HL-60 (cell line): ENCODE data around the gene LRP8.

Experiments
- DNase-seq, 2 experiments: peaks; one replicate each; pipeline ENCODE4 v3.0.0-alpha.2; 2010 to 2020; ENCODE audit warnings: low read depth in 1 of 2, low spot score in 1 of 2
- H3K27ac ChIP-seq: fragments of 250-450 bp; sonication (Bioruptor Pico); replicated peaks from 2 replicates; pipeline ENCODE4 v1.5.1; 2020; ENCODE audit warnings: mild to moderate bottlenecking, moderate library complexity
- H3K27me3 ChIP-seq: fragments of 250-450 bp; sonication (Bioruptor Pico); 2 replicates; pipeline ENCODE4 v1.5.1; 2021; ENCODE audit warnings: mild to moderate bottlenecking, moderate library complexity; ENCODE audit not compliant: insufficient read depth, poor library complexity, severe bottlenecking
- H3K4me3 ChIP-seq: replicated peaks from 2 replicates; pipeline ENCODE4 v1.5.1; 2011; ENCODE audit warnings: mild to moderate bottlenecking, control low read depth, low read length; ENCODE audit not compliant: insufficient read depth
- GABPA ChIP-seq: IDR thresholded peaks from 2 replicates; pipeline ENCODE4 v1.6.1; 2012; ENCODE audit warnings: low read depth
- POLR2AphosphoS5 ChIP-seq: IDR thresholded peaks from 2 replicates; pipeline ENCODE4 v1.6.1; 2012; ENCODE audit warnings: low read depth
- SPI1 ChIP-seq: IDR thresholded peaks from 2 replicates; pipeline ENCODE4 v1.6.1; 2012; ENCODE audit warnings: low read depth, mild to moderate bottlenecking, borderline replicate concordance
- TF ChIP-seq, protein P1 (sequence below): IDR thresholded peaks from one replicate; pipeline ENCODE4 v1.5.1; 2011; ENCODE audit warnings: low read length, control low read depth, inconsistent platforms; ENCODE audit not compliant: insufficient read depth
- TF ChIP-seq, protein P2 (sequence below): IDR thresholded peaks from 2 replicates; pipeline ENCODE4 v1.6.1; 2012; ENCODE audit warnings: low read depth; ENCODE audit not compliant: insufficient replicate concordance

Gene LRP8

DNA sequence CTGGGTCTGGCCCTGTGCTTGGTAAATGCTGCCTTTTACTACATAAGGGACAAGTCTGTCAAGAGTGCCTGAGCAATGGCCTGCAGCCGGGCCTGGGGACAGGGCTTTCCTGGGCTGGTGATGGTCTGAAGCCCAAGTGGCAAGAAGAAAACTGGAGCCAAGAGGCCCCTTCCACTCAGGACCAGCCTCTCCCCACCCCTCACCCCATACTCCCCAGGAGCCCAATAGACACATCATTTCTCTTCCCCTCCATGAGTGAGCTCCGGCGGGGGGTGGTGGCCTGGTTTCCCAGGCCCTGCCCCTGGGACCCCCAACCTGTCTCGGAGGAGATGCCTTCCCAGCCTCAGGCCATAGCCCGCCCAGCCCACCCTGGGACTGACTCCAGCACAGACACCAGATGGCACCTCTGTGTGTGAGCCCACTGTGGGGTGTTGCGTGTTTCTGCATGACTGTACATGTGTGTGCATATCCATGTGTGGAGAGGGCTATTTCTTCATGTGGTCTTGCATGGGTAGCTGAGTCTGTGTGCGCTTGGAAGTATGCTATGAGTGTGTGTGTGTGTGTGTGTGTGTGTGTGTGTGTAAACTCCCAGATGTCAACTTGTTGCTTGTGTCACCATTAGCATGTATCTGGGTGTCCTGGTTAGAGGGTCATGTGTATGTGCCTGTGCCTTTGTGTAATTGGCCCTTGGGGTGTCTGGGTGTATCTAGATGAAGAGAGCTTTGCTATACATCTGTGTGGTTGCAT, 14.3 kb upstream of the LRP8 start:
- Histone ChIP-seq H3K27me3 (no peaks in the 10 kb centered on the region), H3K4me3 (no peak overlapping the region), H3K27ac (no peak overlapping the region)
- TF ChIP-seq, protein P1, sequence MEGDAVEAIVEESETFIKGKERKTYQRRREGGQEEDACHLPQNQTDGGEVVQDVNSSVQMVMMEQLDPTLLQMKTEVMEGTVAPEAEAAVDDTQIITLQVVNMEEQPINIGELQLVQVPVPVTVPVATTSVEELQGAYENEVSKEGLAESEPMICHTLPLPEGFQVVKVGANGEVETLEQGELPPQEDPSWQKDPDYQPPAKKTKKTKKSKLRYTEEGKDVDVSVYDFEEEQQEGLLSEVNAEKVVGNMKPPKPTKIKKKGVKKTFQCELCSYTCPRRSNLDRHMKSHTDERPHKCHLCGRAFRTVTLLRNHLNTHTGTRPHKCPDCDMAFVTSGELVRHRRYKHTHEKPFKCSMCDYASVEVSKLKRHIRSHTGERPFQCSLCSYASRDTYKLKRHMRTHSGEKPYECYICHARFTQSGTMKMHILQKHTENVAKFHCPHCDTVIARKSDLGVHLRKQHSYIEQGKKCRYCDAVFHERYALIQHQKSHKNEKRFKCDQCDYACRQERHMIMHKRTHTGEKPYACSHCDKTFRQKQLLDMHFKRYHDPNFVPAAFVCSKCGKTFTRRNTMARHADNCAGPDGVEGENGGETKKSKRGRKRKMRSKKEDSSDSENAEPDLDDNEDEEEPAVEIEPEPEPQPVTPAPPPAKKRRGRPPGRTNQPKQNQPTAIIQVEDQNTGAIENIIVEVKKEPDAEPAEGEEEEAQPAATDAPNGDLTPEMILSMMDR, result no peak
- no peak for TF ChIP-seq SPI1
- TF ChIP-seq POLR2AphosphoS5, result no peak
- TF ChIP-seq GABPA, result no peak
- TF ChIP-seq, protein P2, sequence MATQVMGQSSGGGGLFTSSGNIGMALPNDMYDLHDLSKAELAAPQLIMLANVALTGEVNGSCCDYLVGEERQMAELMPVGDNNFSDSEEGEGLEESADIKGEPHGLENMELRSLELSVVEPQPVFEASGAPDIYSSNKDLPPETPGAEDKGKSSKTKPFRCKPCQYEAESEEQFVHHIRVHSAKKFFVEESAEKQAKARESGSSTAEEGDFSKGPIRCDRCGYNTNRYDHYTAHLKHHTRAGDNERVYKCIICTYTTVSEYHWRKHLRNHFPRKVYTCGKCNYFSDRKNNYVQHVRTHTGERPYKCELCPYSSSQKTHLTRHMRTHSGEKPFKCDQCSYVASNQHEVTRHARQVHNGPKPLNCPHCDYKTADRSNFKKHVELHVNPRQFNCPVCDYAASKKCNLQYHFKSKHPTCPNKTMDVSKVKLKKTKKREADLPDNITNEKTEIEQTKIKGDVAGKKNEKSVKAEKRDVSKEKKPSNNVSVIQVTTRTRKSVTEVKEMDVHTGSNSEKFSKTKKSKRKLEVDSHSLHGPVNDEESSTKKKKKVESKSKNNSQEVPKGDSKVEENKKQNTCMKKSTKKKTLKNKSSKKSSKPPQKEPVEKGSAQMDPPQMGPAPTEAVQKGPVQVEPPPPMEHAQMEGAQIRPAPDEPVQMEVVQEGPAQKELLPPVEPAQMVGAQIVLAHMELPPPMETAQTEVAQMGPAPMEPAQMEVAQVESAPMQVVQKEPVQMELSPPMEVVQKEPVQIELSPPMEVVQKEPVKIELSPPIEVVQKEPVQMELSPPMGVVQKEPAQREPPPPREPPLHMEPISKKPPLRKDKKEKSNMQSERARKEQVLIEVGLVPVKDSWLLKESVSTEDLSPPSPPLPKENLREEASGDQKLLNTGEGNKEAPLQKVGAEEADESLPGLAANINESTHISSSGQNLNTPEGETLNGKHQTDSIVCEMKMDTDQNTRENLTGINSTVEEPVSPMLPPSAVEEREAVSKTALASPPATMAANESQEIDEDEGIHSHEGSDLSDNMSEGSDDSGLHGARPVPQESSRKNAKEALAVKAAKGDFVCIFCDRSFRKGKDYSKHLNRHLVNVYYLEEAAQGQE, result no peak
- DNase-seq, result no peak

DNA sequence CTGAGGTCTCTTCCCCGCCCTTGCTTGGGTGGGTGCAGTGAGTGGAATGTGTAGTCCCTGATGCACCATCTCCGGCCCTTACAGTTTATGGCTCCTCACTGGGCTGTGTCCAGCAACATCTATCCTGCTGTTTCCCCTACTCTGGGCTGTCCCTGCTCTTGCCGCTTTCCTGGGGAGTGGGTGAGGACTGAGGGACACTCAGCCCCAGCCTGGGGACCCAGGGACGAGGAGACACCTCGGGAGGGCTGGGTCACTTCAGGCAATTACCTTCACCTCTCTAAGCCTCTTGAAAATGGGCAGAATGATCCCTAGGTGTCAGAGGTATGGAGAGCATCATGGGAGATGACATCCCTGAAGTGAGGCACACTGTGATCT, 13.6 kb upstream of the LRP8 start:
- H3K27me3 ChIP-seq, result no peaks in the 10 kb centered on the region
- DNase-seq, result no peak
- H3K4me3 ChIP-seq, result no peak overlapping the region
- H3K27ac ChIP-seq, result no peak overlapping the region
- TF ChIP-seq POLR2AphosphoS5 (no peak), SPI1 (no peak), GABPA (no peak)
- TF ChIP-seq, protein P1, result no peak

DNA sequence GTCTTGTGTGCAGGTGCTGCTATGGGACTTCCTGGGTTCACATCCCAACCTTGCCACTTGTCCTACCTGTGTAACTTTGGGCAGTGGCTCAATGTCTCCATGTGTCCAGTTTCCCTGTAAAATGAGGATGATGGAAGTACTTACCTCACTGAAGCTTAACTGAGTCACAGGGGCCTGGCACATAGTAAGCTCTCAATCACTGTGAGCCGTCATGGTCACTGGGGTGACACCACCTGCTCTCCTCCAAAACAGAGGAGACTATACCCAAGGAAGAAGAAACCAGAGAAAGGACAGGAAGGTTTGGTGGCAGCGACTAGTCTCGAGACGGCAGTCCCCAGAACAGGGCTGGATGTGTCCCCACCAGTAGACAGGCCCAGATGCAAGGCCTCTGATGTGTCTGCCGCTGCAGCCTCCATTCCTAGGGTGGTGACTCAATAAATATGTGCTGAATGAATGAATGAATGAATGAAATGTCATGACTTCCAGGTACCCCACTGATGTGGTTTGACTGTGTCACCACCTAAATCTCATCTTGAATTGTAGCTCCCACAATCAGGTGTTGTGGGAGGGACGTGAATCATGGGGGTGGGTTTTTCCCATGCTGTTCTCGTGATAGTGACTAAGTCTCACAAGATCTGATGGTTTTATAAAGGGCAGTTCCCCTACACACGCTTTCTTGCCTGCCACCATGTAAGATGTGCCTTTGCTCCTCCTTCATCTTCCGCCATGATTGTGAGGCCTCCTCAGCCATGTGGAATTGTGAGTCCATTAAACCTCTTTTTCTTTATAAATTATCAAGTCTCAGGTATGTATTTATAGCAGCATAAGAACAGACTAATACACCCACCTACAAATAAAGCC, 13.0 kb upstream of the LRP8 start:
- TF ChIP-seq SPI1 (no peak), GABPA (no peak), POLR2AphosphoS5 (no peak)
- TF ChIP-seq, protein P2, result no peak
- TF ChIP-seq, protein P1, result no peak
- Histone ChIP-seq H3K27ac (no peak overlapping the region), H3K4me3 (no peak overlapping the region), H3K27me3 (no peaks in the 10 kb centered on the region)
- no peak for DNase-seq
